Endothelial cell of umbilical vein (primary cell): Measurements from ENCODE around the gene LGALS1. TPM values are rescaled to one million over a fixed set of nuclear protein-coding genes. Genes with fewer than 3 reads are reported as not detected.

Experiments
- BruUV-seq: library from RNA; stranded (reverse); fragments of 400-500 nt; replicated peaks from 2 replicates; lab custom pipeline; 2021; lab: Mats Ljungman, UMichigan
- CTCF ChIA-PET: fragments of 300-600, 350-600 bp; sonication (Branson Sonifier 250); formaldehyde crosslinking; loops from one replicate; lab custom pipeline; 2021; ENCODE audit warnings: antibody characterized with exemption, inconsistent platforms; lab: Charles Lee
- POLR2A ChIA-PET: fragments of 300-600, 350-600 bp; sonication (Branson Sonifier 250); formaldehyde crosslinking; loops from one replicate; lab custom pipeline; 2021; ENCODE audit warnings: antibody characterized with exemption, inconsistent platforms; lab: Charles Lee
- DNase-seq: peaks from one replicate; pipeline ENCODE4 v3.0.0-alpha.2; 2011; ENCODE audit warnings: low read depth, low spot score
- FAIRE-seq: peaks from 2 replicates; lab custom pipeline; 2011; peaks lifted over from hg19 to GRCh38; lab: Jason Lieb, UNC
- H2AFZ ChIP-seq: 2 replicates; pipeline ENCODE4 v1.6.0; 2012; ENCODE audit warnings: low read depth, low read length, control low read depth, inconsistent platforms
- H3K27ac ChIP-seq: 2 replicates; pipeline ENCODE4 v1.5.1; 2011; ENCODE audit warnings: low read depth, mild to moderate bottlenecking, control low read depth, low read length, moderate library complexity; ENCODE audit not compliant: insufficient read depth
- H3K27me3 ChIP-seq, 2 experiments: 2 replicates each; pipeline versions ENCODE4 v1.6.0 to v1.6.1; 2011; ENCODE audit warnings: low read length in 2 of 2, mixed read lengths in 1 of 2; ENCODE audit not compliant: control insufficient read depth in 2 of 2, insufficient read depth in 2 of 2
- H3K36me3 ChIP-seq, 2 experiments: 2 replicates in 1 of 2; 3 replicates in 1 of 2; pipeline ENCODE4 v1.5.1; 2011; ENCODE audit warnings: low read length in 2 of 2, mild to moderate bottlenecking in 1 of 2, moderate library complexity in 1 of 2; ENCODE audit not compliant: control insufficient read depth in 2 of 2, insufficient read depth in 2 of 2; ENCODE audit errors: extremely low read depth in 1 of 2
- H3K4me1 ChIP-seq: 3 replicates; pipeline ENCODE4 v1.5.1; 2011; ENCODE audit warnings: mild to moderate bottlenecking, low read length; ENCODE audit not compliant: control insufficient read depth, insufficient read depth; ENCODE audit errors: extremely low read depth
- H3K4me2 ChIP-seq: 2 replicates; pipeline ENCODE4 v1.6.1; 2011; ENCODE audit warnings: low read length, control low read depth, mixed read lengths; ENCODE audit not compliant: insufficient read depth
- H3K4me3 ChIP-seq, 3 experiments: fragments of 200-600 bp in 1 of 3; sonication (generic), shearing (Covaris generic) in 1 of 3; replicated peaks in 1 of 3; 2 replicates each; pipeline ENCODE4 v1.5.1; 2011 to 2016; ENCODE audit warnings: control low read depth in 3 of 3, low read length in 3 of 3, mild to moderate bottlenecking in 2 of 3, inconsistent platforms in 1 of 3, low read depth in 1 of 3, moderate library complexity in 1 of 3; ENCODE audit not compliant: insufficient read depth in 1 of 3
- H3K79me2 ChIP-seq: 2 replicates; pipeline ENCODE4 v1.6.0; 2012; ENCODE audit warnings: low read length, inconsistent platforms; ENCODE audit not compliant: control insufficient read depth, insufficient read depth
- H3K9ac ChIP-seq: replicated peaks from 2 replicates; pipeline ENCODE3; 2011; ENCODE audit warnings: low read length, control low read depth; ENCODE audit not compliant: insufficient read depth; ENCODE audit errors: extremely low read depth
- H3K9me1 ChIP-seq: replicated peaks from 3 replicates; pipeline ENCODE4 v1.6.0; 2011; ENCODE audit warnings: mild to moderate bottlenecking, low read length; ENCODE audit not compliant: control insufficient read depth, insufficient read depth; ENCODE audit errors: extremely low read depth
- H3K9me3 ChIP-seq: replicated peaks from 2 replicates; pipeline ENCODE4 v1.5.1; 2012; ENCODE audit warnings: low read length, inconsistent platforms; ENCODE audit not compliant: control insufficient read depth, insufficient read depth
- H4K20me1 ChIP-seq: replicated peaks from 2 replicates; pipeline ENCODE3; 2011; ENCODE audit warnings: mild to moderate bottlenecking, low read length; ENCODE audit not compliant: control insufficient read depth, insufficient read depth; ENCODE audit errors: extremely low read depth
- CTCF ChIP-seq, 2 donors: IDR thresholded peaks; 1 replicate in 1 of 2; 2 replicates in 1 of 2; pipeline ENCODE4 v1.5.1; 2011; ENCODE audit warnings: low read length in 2 of 2, mild to moderate bottlenecking in 2 of 2, moderate library complexity in 2 of 2, control low read depth in 1 of 2, inconsistent platforms in 1 of 2, low read depth in 1 of 2; ENCODE audit not compliant: insufficient read depth in 1 of 2; ENCODE audit errors: extremely low read depth in 1 of 2
- EZH2 ChIP-seq: IDR thresholded peaks from 2 replicates; pipeline ENCODE4 v1.6.1; 2012; ENCODE audit warnings: borderline replicate concordance, low read depth, mild to moderate bottlenecking, moderate library complexity, low read length, inconsistent platforms; ENCODE audit not compliant: severe bottlenecking
- FOS ChIP-seq: IDR thresholded peaks from 2 replicates; pipeline ENCODE4 v1.6.1; 2011; ENCODE audit warnings: mild to moderate bottlenecking, low read length, moderate library complexity, borderline replicate concordance; ENCODE audit not compliant: insufficient read depth
- GATA2 ChIP-seq: IDR thresholded peaks from 2 replicates; pipeline ENCODE4 v1.7.0; 2011; ENCODE audit warnings: low read depth, mild to moderate bottlenecking, moderate library complexity, mixed read lengths, low read length; ENCODE audit not compliant: insufficient read length, insufficient read depth
- JUN ChIP-seq: IDR thresholded peaks from 2 replicates; pipeline ENCODE4 v1.6.1; 2011; ENCODE audit warnings: borderline replicate concordance, low read depth; ENCODE audit not compliant: insufficient read length, insufficient read depth
- MAX ChIP-seq: IDR thresholded peaks from 2 replicates; pipeline ENCODE4 v1.6.1; 2011; ENCODE audit not compliant: insufficient read depth, insufficient read length
- MYC ChIP-seq: IDR thresholded peaks from one replicate; pipeline ENCODE4 v1.6.1; 2011; ENCODE audit warnings: mild to moderate bottlenecking, low read depth, low read length
- POLR2A ChIP-seq: IDR thresholded peaks from 2 replicates; pipeline ENCODE4 v1.6.1; 2012; ENCODE audit warnings: low read depth, mild to moderate bottlenecking, control low read depth, low read length
- POLR2AphosphoS5 ChIP-seq: IDR thresholded peaks from 2 replicates; pipeline ENCODE4 v1.6.1; 2012; ENCODE audit warnings: low read depth, mild to moderate bottlenecking, control low read depth, low read length, moderate library complexity; ENCODE audit not compliant: insufficient read depth
- dilution Hi-C: fragments of 300-500 bp; cut with MboI; formaldehyde crosslinking; loops from one replicate; pipeline ENCODE4 v1.15.0; 2019; ENCODE audit warnings: low sequenced_read_pairs; ENCODE audit not compliant: extremely low pct_ligation_motif_present
- intact Hi-C: fragments of 100-400 bp; cut with micrococcal nuclease; formaldehyde crosslinking; loops from one replicate; pipeline ENCODE4 v1.10.0; 2022
- polyA plus RNA-seq, 4 experiments: library from polyadenylated mRNA; depleted of rRNA in 3 of 4; stranded (reverse) in 3 of 4; unstranded in 1 of 4; fragments of >200 nt; gene quantifications; 2 replicates each; pipeline versions ENCODE4 v1.2.1 to v1.2.3, GENCODE V29; 2011 to 2012; ENCODE audit warnings: missing spikeins in 1 of 4
- total RNA-seq: library from RNA; stranded (reverse); gene quantifications from 2 replicates; pipeline ENCODE4 v1.2.3, GENCODE V29; 2021

Gene LGALS1
- total and polyA plus RNA-seq, 2 donors (not counting 3 experiments of a cell fraction or from before 2014, with no cell fraction given): 2,698 to 13,642 TPM

DNA sequence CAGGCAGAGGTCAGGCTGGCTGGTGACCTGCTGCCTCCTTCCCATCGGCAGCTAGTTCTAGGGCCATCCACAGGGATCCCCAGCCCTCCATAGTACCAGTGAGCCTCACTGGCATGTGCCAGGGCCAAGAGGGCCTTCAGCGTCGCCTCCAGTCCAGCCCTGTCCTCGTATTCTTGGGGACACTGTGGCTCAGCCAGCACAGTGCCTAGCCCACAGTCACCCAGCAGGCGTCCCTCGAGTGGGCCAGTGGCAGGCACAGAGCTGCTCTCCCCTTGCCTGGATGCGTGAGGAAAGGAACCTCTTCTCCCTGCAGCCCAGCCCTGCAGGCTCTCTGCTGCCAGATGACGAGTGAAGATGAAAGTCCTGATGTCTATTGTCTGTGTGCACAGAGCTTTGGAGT lies 46.6 kb upstream of the LGALS1 start:
- ChIA-PET POLR2A (interaction anchor here (0.6 kb wide), 1 partner anchor 26 kb away, joined by 3 read pairs; no protein-coding TSS in a partner anchor), CTCF (interaction anchor here (0.6 to 1.2 kb wide), 2 partner anchors 14 to 21 kb away, joined by 3 to 5 read pairs; no protein-coding TSS in a partner anchor)
- H3K4me3 ChIP-seq: no peak overlapping the region
- no peak overlapping the region for H3K4me2 ChIP-seq
- TF ChIP-seq EZH2 (no peak), POLR2AphosphoS5 (no peak), GATA2 (no peak), POLR2A (no peak), CTCF (IDR thresholded peaks at IDR 0.05; ENCODE audit: extremely low read depth in 1 of 2, insufficient read depth in 1 of 2, low read depth in 1 of 2, low read length in 2 of 2) (no peak), MAX (no peak), MYC (no peak), FOS (no peak), JUN (no peak)
- H3K27ac ChIP-seq: no peak overlapping the region
- H4K20me1 ChIP-seq: no peaks in the 10 kb centered on the region
- FAIRE-seq (no peak), DNase-seq (no peak)
- intact Hi-C loops (no loop called here), dilution Hi-C loops (no loop called here)
- peaks cover 16% of the 10 kb centered on the region for H3K4me1 ChIP-seq
- BruUV-seq: no TSS peak
- no peak overlapping the region for H2AFZ ChIP-seq
- no peaks in the 10 kb centered on the region for H3K9me3 ChIP-seq
- no peaks in the 10 kb centered on the region for H3K9me1 ChIP-seq
- H3K36me3 ChIP-seq: peaks cover 0 to 5% of the 10 kb centered on the region in 2 experiments
- no peaks in the 10 kb centered on the region for H3K79me2 ChIP-seq
- no peak overlapping the region for H3K9ac ChIP-seq
- no peaks in the 10 kb centered on the region for H3K27me3 ChIP-seq
